ENCODE results near the gene RAC3.

RAC3 gene

DNA sequence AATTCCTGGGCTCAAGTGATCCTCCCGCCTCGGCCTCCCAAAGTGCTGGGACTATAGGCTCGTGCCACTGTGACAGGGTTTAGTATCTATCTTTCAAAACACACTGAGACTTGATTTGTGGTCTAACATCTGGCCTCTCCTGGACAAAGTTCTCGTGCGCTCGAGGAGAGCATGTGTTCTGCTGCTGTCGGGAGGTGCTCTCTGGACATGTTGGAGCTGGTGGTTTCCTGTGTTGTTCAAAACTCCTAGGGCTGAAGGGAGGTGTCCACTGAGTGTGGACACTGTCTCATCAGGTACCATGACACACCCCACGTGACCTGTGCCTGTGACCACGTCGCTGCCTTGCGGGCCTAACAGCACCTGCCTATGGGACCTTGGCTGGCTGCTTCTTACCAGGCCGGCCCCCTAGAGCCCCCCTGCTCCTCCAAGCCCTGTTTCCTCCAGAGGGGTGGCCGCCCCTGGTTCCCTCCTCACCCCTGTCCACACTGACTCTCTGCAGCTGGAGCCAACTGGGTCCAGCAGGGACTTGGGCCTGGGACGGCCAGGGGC, 14.5 kb downstream of the RAC3 start:
- no peak for DNase-seq

DNA sequence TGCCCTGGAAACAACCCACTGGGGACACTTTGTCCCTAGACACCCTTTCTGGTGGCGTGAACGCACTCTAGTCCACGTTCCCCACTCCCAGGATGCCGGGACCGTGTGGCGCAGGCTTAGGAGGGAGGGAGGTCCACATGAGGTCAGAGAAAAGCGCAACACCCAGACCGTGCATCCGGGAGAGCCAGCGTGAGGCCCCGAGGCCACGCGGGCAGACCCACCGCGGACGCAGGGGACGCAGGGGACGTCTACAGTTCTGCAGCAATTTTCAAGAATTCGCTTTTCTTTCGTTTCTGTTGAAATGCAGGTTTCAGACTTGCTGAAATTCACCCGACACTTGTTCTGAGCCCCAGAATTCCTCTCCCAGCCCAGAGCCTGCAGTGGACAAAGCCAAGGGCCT, 15.4 kb downstream of the RAC3 start:
- DNase-seq, result no peak

DNA sequence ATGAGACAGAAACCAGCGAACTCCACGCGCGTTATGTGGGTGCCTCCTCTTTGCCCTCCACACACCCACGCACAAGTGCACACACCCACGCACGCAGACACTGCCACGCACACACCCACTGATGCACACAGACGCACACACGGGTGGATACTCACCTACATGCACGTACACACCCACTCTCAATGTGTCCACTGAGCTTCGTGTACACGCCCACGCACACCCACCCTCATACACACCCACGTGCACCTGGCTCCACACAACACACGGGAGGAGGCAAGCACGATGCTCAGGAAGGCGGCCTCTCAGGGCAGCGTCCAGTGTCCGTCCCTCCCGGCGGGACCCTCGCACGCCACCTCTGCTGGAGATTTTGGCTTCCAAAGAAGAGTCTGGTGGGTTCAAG, 15.9 kb downstream of the RAC3 start:
- no peak for DNase-seq

DNA sequence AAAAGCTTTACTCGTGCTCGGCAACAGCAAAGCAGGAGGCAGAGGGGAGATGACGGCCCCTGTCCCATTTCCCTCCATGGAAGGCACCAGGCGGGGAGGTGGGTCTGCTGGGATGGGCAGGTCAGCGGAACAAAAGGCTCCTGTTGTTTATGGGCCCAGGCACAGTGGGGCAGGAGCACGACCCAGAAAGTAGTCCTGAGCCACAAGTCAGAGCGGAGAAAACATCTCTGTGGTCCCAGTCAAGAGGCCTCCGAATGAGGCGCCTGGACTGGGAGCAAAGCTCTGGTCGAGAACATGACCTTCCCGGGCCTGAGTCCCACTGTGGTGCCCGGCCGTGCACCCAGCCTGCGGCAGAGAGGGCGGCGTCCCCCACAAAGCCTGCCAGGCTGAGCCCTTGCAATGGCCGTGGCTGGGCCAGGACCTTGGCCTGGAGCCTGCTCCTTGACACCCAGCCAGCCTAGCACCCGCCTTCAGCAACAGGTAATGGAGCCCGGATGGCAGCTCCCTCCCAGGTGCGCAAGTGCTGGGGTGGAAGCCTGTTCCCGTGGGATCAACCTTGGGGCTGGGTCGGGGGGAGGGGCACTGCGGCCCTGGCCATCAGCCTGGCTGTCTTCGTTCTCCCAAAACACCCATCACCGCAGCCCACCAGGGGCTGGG, 16.6 kb downstream of the RAC3 start:
- no peak for DNase-seq

DNA sequence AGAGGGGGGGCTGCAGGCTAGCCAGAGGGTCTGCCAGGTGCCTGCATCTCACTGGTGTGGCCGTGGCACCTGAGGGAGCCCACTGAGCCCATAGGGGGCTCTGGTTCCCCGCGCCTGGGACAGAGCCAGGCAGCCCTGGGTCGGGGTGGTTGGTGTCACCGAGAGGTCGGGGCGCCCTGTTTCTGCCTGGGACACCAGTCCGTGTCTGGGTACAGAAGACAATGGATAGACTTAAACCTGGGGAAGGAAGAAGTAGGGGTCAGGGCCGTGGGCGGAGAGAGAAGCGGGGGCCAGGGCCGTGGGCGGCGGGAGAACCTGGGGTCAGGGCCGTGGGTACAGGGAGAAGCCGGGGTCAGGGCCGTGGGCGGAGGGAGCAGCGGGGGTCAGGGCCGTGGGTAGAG, 17.1 kb downstream of the RAC3 start:
- DNase-seq, result no peak

DNA sequence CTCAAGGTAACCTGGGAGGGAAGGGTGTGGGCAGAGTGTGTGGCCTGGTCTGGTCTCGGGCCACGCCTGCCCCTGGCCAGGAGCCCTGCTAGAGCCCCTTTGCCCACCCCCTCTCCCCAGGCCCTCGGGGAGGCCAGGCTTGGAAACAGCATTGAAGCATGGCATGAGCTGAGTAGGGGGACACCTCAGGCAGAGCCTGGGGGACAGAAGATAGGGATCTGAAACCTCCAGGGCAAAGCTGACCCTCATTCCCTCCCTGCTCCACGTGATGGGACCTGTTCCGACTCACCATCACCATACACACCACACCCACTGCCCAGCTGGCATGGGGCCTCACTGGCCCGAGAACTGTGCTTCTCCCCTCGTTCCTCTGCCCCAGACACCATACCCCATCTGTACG, 17.6 kb downstream of the RAC3 start:
- DNase-seq, result no peak

DNA sequence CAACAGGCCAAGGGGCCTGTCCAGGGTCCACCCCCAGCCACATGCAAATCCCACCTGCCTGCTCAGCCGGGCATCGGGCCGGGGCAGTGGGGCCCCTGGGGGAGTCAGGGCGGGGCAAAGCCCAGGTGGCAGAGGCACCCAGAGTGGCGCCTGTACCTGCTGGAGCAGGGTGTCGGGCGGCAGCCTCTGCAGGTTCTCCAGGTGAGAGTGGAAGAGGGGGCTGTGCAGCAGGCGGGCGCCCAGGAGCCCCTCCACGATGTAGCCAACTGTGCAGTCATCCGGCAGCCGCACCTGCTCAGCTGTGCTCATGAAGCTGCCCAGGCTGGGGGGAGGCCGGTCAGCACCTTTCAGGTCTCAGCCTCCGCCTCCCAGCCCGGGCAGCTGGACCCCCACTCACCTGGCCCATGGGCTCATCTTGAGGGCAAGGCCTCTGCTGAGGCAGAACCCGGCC, 18.1 kb downstream of the RAC3 start:
- no peak for DNase-seq

DNA sequence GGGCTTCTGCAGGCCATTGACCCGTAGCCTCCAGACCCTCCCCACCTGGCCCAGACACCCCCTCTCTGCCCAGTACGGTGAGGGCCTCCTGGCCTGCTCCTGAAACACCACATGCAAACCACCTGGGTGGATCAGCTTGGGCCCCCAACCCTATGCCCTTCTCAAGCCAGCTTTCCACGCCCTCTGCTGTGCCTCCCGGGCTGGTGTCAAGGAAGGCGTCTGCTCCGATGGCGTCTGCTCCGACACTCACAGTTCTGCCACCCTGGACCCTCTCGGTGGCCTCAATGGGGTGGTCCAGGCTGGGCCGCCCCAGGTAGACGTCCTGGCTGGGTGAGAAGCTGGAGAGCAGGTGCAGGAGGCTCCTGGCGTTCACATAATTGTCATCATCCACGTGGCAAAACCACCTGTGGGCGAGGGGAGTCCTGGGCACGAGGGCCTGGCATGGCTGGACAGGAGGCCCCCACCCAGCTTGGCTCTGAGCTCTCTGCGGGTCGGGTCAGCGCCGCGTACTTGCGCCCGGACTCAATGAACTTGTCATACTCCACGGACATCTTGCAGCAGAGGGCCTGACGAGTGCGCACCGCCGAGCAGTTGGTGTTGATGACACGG, 18.8 kb downstream of the RAC3 start:
- DNase-seq, result no peak

DNA sequence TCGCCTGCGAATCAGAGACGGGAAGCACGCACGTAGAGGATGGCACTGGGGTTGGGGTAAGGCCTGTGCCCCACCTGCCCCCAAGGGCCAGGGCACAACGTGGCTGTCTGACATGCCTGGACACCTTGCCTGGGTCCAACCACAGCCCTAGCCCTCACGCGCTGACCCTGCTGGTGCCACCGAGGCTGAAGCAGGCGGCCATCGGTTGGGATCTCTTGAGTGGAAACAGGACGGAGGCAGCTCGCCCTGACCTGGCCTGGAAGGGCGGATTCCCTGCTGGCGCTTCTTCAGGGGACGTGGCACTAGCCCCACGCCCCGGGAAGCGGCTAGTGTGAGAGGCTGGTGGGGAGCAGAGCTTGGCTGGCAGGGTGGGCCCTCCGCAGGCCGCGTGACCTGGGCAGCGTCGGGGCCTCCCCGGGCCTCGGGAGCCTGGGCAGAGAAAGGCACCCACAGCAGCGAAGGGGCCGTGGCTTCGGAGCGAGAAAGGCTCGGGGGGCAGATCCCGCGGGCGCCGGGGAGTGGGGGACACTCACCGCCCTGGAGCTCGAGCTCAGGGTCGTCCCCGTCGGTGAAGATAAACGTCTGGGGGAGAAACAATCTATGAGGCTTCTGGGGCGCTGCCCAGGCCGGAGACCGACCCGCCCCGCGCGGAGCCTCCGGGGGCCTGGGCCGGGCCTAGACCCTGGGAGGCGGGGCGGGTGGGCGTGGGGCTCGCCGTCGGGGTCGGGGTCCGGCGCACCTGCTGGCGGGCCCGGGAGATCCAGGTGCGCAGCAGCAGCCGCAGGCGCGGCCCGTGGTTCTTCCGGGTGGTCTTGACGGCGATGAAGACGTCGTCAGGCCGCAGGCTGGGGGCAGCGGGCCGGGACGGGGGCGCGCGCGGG, 19.5 kb downstream of the RAC3 start:
- no peak for DNase-seq

DNA sequence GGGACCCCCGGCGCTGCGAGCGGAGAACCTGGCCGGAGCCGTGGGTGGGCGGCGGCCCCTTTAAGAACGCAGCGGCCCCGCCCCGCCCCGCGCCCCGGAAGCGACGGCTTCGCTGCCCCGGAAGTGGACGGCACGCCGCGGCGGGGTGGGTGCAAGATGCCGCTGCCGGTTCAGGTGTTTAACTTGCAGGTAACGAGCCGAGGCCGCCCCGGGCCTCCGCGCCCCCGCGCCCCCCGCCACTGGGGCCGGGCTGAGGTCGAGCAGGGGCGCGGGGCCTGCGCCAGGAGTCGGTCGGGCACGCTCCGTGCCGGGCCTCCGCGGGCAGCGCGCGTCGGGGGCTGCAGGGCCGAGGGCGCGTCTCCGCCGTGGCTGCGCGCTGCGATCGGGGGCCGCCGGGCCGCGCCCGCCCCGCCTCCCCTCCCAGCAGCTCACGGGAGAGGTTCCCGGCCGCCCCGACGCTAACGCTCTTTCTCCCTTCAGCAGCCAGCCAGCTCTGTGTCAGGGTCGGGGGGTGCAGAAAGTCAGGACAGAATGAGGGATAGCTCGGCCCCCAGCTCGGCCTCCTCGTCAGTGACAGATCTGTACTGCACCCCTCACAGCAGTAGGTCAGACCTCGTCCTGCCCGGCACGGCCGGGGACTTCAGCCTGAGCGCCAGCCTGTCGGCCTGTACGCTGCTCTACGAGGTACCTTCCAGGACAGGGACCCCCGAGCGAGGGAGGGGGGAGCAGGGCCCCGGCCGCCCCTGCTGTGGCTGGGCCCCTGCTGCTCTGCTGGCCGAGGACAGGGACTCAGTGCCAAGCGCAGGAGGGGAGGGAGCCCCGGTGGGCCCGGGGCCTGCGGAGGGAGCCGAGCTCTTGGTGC, 20.5 kb downstream of the RAC3 start, which contains the start of the genes GPS1 and RFNG:
TSS of gene GPS1 (plus strand) at position 123 of the 862 bp plus-strand sequence. CDS start at position 157, 34 bp downstream.
TSS of gene RFNG (minus strand) at position 36 of the 862 bp plus-strand sequence. CDS start 45 bp downstream, outside the sequence.
- DNase-seq, result peak; percentile 48

DNA sequence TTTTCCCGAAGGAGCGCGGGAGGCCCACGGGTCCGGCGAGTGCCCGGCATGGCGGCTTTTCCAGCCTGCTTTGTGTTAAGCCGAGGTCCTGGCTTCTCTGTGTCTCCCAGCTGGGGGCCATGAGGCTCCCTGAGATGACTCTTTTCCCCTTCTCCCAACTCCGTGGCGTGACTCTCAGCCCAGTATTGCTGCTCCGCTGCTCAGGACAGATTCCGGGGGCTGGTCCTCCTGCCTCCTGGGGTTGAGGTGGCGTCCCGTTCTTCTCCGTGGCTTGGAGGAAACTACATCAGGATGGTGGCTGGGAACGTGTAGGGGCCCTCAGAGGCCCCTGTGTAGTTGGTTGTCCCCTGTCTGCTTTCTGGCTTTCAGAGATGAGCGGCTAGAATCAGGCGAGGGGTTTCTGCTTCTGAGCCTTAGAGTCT, 21.2 kb downstream of the RAC3 start:
- no peak for DNase-seq

DNA sequence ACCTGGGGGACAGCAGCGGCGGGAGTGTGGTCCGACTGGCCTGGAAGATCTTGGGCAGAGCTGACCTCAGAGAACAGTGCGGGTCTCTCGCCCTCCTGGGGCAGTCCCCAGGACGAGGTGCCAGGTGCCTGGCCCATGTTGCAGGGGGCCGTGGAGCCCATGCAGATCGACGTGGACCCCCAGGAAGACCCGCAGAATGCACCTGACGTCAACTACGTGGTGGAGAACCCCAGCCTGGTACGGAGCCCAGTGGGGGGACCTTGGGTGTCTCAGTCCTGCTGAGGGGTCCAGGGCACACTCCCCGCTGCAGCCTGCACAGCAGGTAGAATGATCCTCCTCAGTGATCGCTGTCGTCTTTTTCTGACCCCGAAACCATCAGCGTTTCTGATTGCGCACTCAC, 21.7 kb downstream of the RAC3 start:
- DNase-seq, result no peak

DNA sequence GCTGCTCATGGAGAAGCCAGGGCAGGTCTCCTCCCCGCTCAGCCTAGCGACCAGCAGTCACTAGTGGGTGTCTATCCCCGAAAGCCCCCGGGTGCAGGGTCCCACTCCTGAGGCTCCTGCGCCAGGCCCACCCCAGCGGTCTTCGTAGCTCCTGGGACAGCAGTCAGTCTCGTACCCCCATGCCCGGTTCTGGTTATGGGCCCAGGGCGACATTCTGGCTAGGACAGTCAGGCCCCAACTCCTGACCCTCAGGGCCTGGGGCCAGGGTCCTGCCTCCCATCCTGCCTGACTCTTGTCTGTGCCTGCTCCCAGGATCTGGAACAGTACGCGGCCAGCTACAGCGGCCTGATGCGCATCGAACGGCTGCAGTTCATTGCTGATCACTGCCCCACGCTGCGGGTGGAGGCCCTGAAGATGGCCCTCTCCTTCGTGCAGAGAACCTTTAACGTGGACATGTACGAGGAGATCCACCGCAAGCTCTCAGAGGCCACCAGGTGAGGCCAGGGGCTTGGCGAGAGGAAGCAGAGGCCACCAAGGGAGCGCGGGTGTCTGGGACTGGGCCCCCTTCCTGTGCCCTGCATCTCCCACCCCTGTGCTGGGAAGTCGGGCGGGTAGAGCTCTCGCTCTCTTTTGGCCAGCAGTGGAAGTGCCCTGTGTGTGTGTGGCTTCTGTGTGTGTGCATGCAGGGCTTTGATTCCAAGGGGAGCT, 22.2 kb downstream of the RAC3 start:
- no peak for DNase-seq

DNA sequence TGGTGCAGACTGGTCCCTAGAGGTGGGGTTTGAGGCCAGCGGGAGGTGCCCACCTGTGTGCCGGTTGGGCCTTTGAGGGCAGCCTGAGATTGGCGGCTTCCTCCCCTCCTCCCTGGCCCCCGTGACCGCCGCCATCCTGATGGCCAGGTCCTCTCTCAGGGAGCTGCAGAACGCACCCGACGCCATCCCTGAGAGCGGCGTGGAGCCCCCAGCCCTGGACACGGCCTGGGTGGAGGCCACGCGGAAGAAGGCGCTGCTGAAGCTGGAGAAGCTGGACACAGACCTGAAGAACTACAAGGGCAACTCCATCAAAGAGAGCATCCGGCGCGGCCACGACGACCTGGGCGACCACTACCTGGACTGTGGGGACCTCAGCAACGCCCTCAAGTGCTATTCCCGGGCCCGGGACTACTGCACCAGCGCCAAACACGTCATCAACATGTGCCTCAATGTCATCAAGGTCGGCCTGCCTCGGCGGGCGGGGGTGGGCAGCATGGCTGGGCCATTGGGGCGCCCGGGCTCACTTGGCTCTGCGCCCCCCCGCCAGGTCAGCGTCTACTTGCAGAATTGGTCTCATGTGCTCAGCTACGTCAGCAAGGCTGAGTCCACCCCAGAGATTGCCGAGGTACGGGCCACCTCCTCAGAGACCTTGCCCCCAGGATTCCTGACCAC, 23.0 kb downstream of the RAC3 start:
- no peak for DNase-seq

DNA sequence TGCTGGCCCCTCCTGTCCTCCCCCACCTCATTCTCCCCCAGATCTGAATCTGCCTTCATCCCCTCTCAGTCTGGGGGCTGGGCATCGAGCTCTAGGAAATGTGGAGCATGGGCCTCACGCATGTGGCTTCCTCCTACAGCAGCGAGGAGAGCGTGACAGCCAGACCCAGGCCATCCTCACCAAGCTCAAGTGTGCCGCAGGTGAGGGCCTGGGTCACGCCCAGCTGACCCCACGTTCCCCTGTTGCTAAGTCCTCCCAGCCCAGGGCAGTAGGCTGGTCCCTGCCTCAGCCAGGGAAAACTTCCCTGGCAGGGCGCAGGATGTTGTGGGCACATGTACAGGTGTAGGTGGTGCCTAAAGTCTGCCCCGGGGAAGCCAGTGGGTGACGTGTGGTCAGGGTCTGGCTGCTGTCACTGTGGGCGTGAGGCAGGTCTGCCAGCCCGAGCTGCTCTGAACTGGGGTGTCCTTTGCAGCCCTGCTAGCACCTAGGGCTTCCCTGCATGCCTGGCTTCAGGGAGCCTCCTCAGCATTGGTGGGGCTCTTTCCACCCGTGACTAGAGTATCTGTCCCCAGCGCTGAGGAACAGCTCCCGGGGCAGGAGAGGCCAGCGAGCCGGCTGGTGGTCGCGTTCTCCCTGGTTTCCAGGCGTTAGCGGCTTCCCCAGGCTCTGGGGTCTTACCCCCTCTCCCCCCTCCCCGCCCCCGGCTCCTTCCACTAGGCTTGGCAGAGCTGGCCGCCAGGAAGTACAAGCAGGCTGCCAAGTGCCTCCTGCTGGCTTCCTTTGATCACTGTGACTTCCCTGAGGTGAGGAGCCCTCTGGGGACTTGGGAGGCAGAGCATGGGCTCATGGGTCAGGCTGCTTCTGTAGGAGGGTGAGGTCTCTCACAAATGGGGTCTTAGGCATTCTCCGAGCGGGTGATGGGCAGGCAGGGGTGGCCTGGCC, 23.8 kb downstream of the RAC3 start:
- DNase-seq, result no peak

DNA sequence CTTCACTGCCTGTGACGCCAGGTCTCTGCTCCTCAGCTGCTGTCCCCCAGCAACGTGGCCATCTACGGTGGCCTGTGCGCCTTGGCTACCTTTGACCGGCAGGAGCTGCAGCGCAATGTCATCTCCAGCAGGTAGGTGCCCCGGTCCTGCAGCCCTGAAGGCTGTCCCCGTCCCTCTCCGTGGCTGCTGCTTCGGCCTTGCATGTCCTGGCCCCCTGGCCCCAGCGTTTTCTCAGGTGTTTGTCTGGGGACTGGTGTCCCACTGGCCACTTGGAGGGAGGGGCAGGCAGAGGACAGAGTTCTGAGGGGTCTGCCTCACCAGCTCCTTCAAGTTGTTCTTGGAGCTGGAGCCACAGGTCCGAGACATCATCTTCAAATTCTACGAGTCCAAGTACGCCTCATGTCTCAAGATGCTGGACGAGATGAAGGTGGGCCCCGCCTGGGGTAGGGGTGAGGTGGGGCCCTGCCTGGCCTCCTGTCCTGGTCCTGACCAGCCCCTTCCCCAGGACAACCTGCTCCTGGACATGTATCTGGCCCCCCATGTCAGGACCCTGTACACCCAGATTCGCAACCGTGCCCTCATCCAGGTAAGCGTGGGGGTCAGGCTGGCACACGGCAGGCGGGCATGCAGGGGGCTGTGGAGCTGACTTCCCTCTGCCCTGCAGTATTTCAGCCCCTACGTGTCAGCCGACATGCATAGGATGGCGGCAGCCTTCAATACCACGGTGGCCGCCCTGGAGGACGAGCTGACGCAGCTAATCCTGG, 24.7 kb downstream of the RAC3 start:
- no peak for DNase-seq

DNA sequence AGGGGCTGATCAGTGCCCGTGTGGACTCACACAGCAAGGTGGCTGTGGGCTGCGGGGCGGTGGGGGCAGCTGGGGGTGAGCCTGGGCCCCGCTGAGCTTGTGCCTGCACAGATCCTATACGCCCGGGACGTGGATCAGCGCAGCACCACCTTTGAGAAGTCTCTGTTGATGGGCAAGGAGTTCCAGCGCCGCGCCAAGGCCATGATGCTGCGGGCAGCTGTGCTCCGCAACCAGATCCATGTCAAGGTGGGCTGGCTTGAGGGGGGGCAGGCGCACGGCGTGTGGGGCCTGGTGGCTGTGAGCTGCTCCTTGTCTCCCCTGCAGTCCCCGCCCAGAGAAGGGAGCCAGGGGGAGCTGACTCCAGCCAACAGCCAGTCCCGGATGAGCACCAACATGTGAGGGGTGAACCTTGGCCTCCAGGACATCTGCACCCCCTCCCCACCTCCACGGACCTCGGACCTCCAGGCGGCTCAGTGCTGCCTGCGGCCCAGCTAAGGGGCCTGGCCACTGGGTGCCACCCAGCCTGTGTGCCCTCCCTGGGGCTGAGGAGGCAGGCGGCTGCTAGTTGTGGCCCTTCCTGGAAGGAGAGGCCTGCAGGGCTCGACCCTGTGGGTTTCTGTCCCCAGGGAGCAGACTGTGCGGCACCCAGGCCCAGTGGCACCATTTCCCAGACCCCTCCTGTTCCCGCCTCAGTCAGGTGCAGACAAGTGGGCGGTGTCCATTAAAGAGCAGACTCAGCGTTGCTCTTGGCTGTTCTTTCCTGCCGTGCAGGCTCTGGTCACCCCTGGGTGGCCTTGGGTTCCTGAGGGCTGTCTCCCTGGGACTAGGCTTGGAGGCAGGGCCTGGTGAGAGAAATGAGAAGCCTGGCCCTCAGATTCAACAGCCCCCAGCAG, 25.5 kb downstream of the RAC3 start:
- no peak for DNase-seq

DNA sequence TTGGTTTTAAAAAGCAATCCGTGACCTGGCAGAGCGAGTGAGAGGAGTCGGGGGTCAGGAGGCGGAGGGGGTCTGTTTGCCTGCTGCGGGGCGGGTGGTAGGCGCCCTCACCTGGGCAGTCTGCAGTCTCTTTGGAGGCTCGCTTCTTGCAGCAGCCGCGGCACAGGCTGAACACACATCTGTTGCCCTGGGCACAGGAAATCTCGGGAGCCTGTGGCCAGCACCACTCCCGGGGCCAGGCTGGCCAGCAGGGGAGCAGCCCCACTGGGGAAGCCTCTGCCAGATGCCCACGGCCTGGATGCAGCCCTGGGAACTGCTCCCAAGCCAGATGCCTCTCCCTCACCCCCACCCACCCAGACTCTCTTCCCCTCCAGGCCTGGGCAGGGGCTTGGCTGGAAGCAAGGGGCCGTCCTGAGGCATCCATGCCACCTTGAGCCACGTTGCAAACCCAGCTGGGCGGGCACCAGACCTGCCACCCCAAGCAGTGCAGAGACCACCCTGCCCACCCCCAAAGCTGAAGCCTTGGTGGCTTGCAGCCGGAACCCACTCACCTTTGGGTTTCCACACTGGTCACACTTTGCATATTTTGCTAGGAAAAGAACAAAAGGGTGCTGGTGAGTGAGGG, 26.9 kb downstream of the RAC3 start:
- DNase-seq, result no peak

All from NK-92 treated with Interleukin-12 subunit alpha and Interleukin-12 subunit beta, amount 100 ng/mL, for 24 hours (cell line).